H1 (cell line): ENCODE measurements around the gene FLVCR2.

ENCODE experiments used
- BACH1 ChIP-seq: IDR thresholded peaks from 2 replicates; pipeline ENCODE4 v1.6.1; 2012; ENCODE audit warnings: low read length, improper control_type of control experiment
- CBX8 ChIP-seq: fragments of 300-800, 300-1000 bp; sonication (generic); IDR thresholded peaks from 2 replicates; pipeline ENCODE4 v1.7.1; 2016; ENCODE audit warnings: low read depth, low read length, borderline replicate concordance
- CTCF ChIP-seq, 3 experiments: IDR thresholded peaks; 1 replicate in 2 of 3; 2 replicates in 1 of 3; pipeline versions ENCODE4 v1.5.1 to v1.6.1; 2011; ENCODE audit warnings: low read length in 3 of 3, mild to moderate bottlenecking in 3 of 3, inconsistent platforms in 2 of 3, low read depth in 1 of 3, moderate library complexity in 1 of 3; ENCODE audit not compliant: insufficient read depth in 1 of 3; ENCODE audit errors: control extremely low read depth in 1 of 3
- JUN ChIP-seq: IDR thresholded peaks from 2 replicates; pipeline ENCODE4 v1.6.1; 2011; ENCODE audit warnings: low read depth, mild to moderate bottlenecking, improper control_type of control experiment, low read length
- SIN3A ChIP-seq, 2 experiments: IDR thresholded peaks in 1 of 2; conservative IDR thresholded peaks in 1 of 2; 2 replicates each; pipeline ENCODE4 v1.6.1; 2011 to 2012; ENCODE audit warnings: low read length in 2 of 2, improper control_type of control experiment in 1 of 2, low read depth in 1 of 2, mild to moderate bottlenecking in 1 of 2
- SP2 ChIP-seq: IDR thresholded peaks from 2 replicates; pipeline ENCODE4 v1.6.1; 2012; ENCODE audit warnings: mild to moderate bottlenecking, low read length, inconsistent platforms

GRCh38 chr14:75649337-75649736 is 70.9 kb downstream of the FLVCR2 start:
- no peak for TF ChIP-seq SIN3A (conservative IDR thresholded peaks at IDR 0.05 in 1 of 2, IDR thresholded peaks at IDR 0.05 in 1 of 2; ENCODE audit: low read depth in 1 of 2, low read length in 2 of 2)
- no peak for TF ChIP-seq BACH1
- TF ChIP-seq CBX8: no peak
- no peak for TF ChIP-seq CTCF (IDR thresholded peaks at IDR 0.05; ENCODE audit: control extremely low read depth in 1 of 3, insufficient read depth in 1 of 3, low read depth in 1 of 3, low read length in 3 of 3)
- TF ChIP-seq JUN: no peak
- no peak for TF ChIP-seq SP2
